PC-9 (cell line): ENCODE measurements around the gene FAHD1.

Source experiments
- CTCF ChIP-seq: fragments of 200-600 bp; sonication (generic); conservative IDR thresholded peaks from 2 replicates; pipeline ENCODE4 v1.6.1; 2017; ENCODE audit warnings: mixed run types, antibody characterized with exemption, mild to moderate bottlenecking, moderate library complexity
- EZH2 ChIP-seq: fragments of 200-600 bp; sonication (generic); IDR thresholded peaks from 2 replicates; pipeline ENCODE4 v1.8.0; 2017; ENCODE audit warnings: antibody characterized with exemption, low read depth

DNA sequence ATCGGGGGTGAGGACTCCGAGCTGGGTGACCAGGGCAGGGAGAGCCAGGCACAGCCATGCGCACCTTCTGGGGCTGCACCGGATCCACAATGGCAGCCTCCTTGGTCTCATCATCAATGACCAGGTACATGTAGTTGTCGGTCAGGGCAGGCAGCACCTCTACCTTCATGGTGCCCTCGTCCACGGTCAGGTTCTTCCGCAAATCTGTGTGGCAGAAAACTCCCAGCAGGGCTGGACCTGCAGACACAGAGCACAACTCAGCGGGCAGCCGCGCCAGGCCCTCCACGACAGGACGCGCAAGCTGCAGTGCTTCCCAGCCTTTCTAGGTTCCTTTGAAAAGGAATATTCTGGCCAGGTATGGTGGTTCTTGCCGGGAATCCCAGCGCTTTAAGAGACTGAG, 4.2 kb upstream of the FAHD1 start:
- TF ChIP-seq CTCF, result no peak
- no peak for TF ChIP-seq EZH2
